ENCODE results near the gene APMAP. TPM values are rescaled to one million over a fixed set of nuclear protein-coding genes. Genes with fewer than 3 reads are reported as not detected.

The APMAP gene
- total and polyA plus RNA-seq, 2 of the 13 experiments (the other 11 are each of a cell fraction or from before 2014, with no cell fraction given), result 168 to 214 TPM

DNA sequence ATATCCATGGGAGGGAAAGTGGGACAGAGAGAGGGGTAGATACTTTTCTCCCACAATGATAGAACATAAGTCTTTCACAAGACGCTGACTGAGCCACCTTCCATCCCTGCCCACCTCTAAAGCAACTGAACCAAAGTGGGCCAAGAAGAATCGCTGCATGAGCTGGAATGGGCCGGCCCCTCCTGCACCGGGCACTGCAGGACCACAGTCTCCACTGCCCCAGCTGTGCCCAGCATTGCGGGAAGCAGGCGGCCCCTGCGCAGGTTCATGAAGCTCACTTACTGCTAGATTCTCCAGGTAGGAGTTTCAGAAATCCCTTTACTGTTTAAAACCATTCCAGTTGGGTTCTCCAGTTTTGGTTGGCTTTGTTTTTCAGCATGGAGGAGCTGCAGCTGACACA is 75.5 kb downstream of the APMAP start:
- DNase-seq (ENCODE audit: low spot score), result no peak
- CTCF ChIA-PET (ENCODE audit: low intra/inter-chr PET ratio, low total read pairs), result no interaction called here
- H3K4me1 ChIP-seq (ENCODE audit: insufficient read depth, low read length), result peaks cover 15% of the 10 kb centered on the region; the same call in 1 of the 2 replicates
- no peaks in the 10 kb centered on the region for H4K20me1 ChIP-seq (ENCODE audit: insufficient read depth, low read length)
- no peak overlapping the region for H2AFZ ChIP-seq (ENCODE audit: low read length)
- in situ Hi-C loops (cut with HindIII; ENCODE audit: extremely low pct_ligation_motif_present, low pct_unique_long_range_greater_than_20kb) (loop anchor here (5.0 to 25.0 kb wide), 4 partner anchors 130 to 980 kb away; no protein-coding TSS in a partner anchor), intact Hi-C loops (cut with micrococcal nuclease; ENCODE audit: unreplicated experiment) (no loop called here)
- POLR2A ChIA-PET, result no interaction called here
- BruUV-seq (replicated peaks), result no TSS peak
- peaks cover 9 to 44% of the 10 kb centered on the region in 2 experiments for H3K27me3 ChIP-seq (ENCODE audit: control insufficient read depth in 1 of 2, insufficient read depth in 2 of 2, low read length in 2 of 2)
- FAIRE-seq, result no peak
- no peak overlapping the region for H3K27ac ChIP-seq (ENCODE audit: extremely low read length, insufficient read depth, low read length)
- H3K9me3 ChIP-seq (ENCODE audit: low read length), result no peaks in the 10 kb centered on the region
- no peak for TF ChIP-seq RORA (CRISPR knock-in tag; IDR thresholded peaks at IDR 0.05)
- TF ChIP-seq MED13 (CRISPR knock-in tag; IDR thresholded peaks at IDR 0.05), result no peak
- TF ChIP-seq, protein P1, sequence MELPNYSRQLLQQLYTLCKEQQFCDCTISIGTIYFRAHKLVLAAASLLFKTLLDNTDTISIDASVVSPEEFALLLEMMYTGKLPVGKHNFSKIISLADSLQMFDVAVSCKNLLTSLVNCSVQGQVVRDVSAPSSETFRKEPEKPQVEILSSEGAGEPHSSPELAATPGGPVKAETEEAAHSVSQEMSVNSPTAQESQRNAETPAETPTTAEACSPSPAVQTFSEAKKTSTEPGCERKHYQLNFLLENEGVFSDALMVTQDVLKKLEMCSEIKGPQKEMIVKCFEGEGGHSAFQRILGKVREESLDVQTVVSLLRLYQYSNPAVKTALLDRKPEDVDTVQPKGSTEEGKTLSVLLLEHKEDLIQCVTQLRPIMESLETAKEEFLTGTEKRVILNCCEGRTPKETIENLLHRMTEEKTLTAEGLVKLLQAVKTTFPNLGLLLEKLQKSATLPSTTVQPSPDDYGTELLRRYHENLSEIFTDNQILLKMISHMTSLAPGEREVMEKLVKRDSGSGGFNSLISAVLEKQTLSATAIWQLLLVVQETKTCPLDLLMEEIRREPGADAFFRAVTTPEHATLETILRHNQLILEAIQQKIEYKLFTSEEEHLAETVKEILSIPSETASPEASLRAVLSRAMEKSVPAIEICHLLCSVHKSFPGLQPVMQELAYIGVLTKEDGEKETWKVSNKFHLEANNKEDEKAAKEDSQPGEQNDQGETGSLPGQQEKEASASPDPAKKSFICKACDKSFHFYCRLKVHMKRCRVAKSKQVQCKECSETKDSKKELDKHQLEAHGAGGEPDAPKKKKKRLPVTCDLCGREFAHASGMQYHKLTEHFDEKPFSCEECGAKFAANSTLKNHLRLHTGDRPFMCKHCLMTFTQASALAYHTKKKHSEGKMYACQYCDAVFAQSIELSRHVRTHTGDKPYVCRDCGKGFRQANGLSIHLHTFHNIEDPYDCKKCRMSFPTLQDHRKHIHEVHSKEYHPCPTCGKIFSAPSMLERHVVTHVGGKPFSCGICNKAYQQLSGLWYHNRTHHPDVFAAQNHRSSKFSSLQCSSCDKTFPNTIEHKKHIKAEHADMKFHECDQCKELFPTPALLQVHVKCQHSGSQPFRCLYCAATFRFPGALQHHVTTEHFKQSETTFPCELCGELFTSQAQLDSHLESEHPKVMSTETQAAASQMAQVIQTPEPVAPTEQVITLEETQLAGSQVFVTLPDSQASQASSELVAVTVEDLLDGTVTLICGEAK (IDR thresholded peaks at IDR 0.05), result no peak
- TF ChIP-seq, protein P1 (CRISPR knock-in tag; IDR thresholded peaks at IDR 0.05), result no peak
- no peak for TF ChIP-seq ZNF670 (CRISPR knock-in tag; IDR thresholded peaks at IDR 0.05; ENCODE audit: borderline replicate concordance)
- TF ChIP-seq ZNF329 (CRISPR knock-in tag; IDR thresholded peaks at IDR 0.05; ENCODE audit: low read depth), result no peak
- no peak for TF ChIP-seq ZNF605 (CRISPR knock-in tag; IDR thresholded peaks at IDR 0.05)
- no peak for TF ChIP-seq MZF1 (CRISPR knock-in tag; IDR thresholded peaks at IDR 0.05; ENCODE audit: borderline replicate concordance)
- TF ChIP-seq CBX1 (IDR thresholded peaks at IDR 0.05; ENCODE audit: low read depth), result no peak
- no peak for TF ChIP-seq ZFP1 (CRISPR knock-in tag; IDR thresholded peaks at IDR 0.05)
- TF ChIP-seq FOSL1 (CRISPR knock-in tag; IDR thresholded peaks at IDR 0.05; ENCODE audit: borderline replicate concordance), result no peak
- no peak for TF ChIP-seq FOXM1 (CRISPR knock-in tag; IDR thresholded peaks at IDR 0.05)
- no peak for TF ChIP-seq ZFYVE20 (CRISPR knock-in tag; IDR thresholded peaks at IDR 0.05; ENCODE audit: borderline replicate concordance, low read depth)
- no peak for TF ChIP-seq JUND (CRISPR knock-in tag; IDR thresholded peaks at IDR 0.05)
- no peak for TF ChIP-seq HCFC1 (IDR thresholded peaks at IDR 0.05; ENCODE audit: low read depth, low read length)
- no peak for TF ChIP-seq ETV5 (CRISPR knock-in tag; IDR thresholded peaks at IDR 0.05; ENCODE audit: borderline replicate concordance)
- no peaks in the 10 kb centered on the region for H3K79me2 ChIP-seq (ENCODE audit: insufficient read depth, low read length)
- ATAC-seq, result no peak
- no peak overlapping the region for H3K9ac ChIP-seq (ENCODE audit: insufficient read depth, low read depth, low read length)
- no peaks in the 10 kb centered on the region for H3K36me3 ChIP-seq (replicated peaks in 1 of 2; ENCODE audit: control insufficient read depth in 1 of 2, insufficient read depth in 2 of 2, low read length in 2 of 2)
- 42% methylated on average over 7 of the region's 7 CpGs for WGBS (ENCODE audit: low lambda C conversion rate)
- no peak overlapping the region for H3K4me3 ChIP-seq (replicated peaks in 1 of 3; ENCODE audit: insufficient read depth in 1 of 3, low read depth in 2 of 3, low read length in 3 of 3)
- no peak overlapping the region for H3K4me2 ChIP-seq (ENCODE audit: low read depth, low read length)

All from HepG2 (cell line).